ENCODE results near the gene FBXW12. TPM values are rescaled to one million over a fixed set of nuclear protein-coding genes. Genes with fewer than 3 reads are reported as not detected.

FBXW12 gene
- total RNA-seq, 4 donors from 2014 or later = 1.1 TPM; not detected in 3

Small RNAs within 50 kb of the gene (small RNA-seq; reads per million reads assigned to genes)
- not detected for gene RN7SL321P

Other genes with a start within 250 kb of the FBXW12 start
- 1 to 10 TPM in 2 of 4 donors, under 1 TPM in 2; 0.33 to 2.1 (median 0.89) TPM for gene CDC25A, start 183.8 kb upstream of the FBXW12 start, total RNA-seq
- 10 to 100 TPM in 1 of 4 donors, not detected in 3; 21.4 TPM for gene CAMP, start 148.7 kb upstream of the FBXW12 start, total RNA-seq
- gene ZNF589, start 131.1 kb upstream of the FBXW12 start, total RNA-seq = 10 to 100 TPM; 12.6 to 24.7 (median 17.1) TPM
- gene NME6, start 70.9 kb upstream of the FBXW12 start, total RNA-seq = 10 to 100 TPM; 18.5 to 25.4 (median 24.2) TPM
- not detected for gene SPINK8, start 38.6 kb upstream of the FBXW12 start, total RNA-seq
- 10 to 100 TPM; 33.8 to 74.0 (median 53.2) TPM for gene PLXNB1, start 57.9 kb downstream of the FBXW12 start, total RNA-seq
- 10 to 100 TPM in 3 of 4 donors, 1 to 10 TPM in 1; 8.3 to 19.8 (median 16.1) TPM for gene CCDC51, start 67.9 kb downstream of the FBXW12 start, total RNA-seq
- gene TMA7, start 68.0 kb downstream of the FBXW12 start, total RNA-seq = 100 to 1,000 TPM; 272 to 488 (median 350) TPM
- gene ATRIP, start 74.5 kb downstream of the FBXW12 start, total RNA-seq = 10 to 100 TPM in 1 of 4 donors, 1 to 10 TPM in 3; 4.1 to 10.7 (median 6.0) TPM
- gene SHISA5, start 132.0 kb downstream of the FBXW12 start, total RNA-seq = 10 to 100 TPM; 64.1 to 90.6 (median 75.4) TPM
- gene PFKFB4, start 184.6 kb downstream of the FBXW12 start, total RNA-seq = 1 to 10 TPM; 1.6 to 8.8 (median 2.5) TPM
- gene UCN2, start 191.6 kb downstream of the FBXW12 start, total RNA-seq = not detected
- 1 to 10 TPM in 1 of 4 donors, under 1 TPM in 3; 0.16 to 1.5 (median 0.59) TPM for gene COL7A1, start 223.1 kb downstream of the FBXW12 start, total RNA-seq
- gene UQCRC1, start 237.4 kb downstream of the FBXW12 start, total RNA-seq = 100 to 1,000 TPM in 3 of 4 donors, 10 to 100 TPM in 1; 95.2 to 358 (median 203) TPM
- not detected for gene TMEM89, start 249.6 kb downstream of the FBXW12 start, total RNA-seq

Data from subcutaneous adipose tissue (tissue), 4 donors.